ENCODE data around the gene AOAH.
"Not testable (repeated sequence)": the region's sequence is repeated elsewhere in the genome, so short reads cannot be mapped to it uniquely, and the experiment has no call there.

The AOAH gene

DNA sequence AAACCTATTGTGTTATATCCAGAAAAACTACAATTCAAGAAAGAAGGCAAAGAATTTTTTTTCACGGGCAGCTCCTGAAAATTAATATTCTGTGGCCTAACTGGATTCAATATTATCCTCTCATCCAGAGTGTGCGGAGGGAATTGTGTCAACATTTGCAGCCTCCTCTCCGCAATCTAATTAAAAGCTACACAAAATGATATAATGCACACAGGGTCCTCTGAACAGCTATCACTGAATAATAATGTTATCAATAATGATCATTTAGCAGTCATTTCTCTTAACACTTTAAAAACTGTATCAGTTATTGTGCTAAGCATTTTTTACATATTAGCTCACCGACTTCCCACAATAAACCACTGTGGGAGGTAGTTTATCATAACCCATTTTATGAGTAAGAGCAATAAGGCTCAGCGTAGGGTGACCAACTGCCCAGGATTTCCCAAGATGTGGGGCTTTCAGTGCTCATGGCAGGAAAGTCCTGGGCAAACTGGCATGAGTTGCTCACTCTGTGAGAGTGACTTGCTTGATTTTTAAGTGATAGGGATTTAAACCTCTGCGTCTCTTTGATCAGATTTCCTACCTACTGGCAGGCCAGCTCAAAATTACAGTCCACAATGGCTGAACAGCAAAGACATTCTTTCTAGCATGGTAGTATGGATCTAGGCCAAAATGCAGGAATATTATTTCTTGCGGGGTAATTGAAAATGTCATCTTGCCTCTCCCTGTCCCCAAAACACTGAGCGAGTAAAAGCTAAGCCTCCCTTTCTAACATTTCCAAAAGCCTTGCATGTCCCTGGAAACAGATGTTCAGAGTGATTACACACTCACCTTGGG lies 65.7 kb downstream of the AOAH start:
- DNase-seq (ENCODE audit: low read depth in 2 of 2, low spot score in 1 of 2): no peak

GRCh38 chr7:36657036-36657660 lies 67.1 kb downstream of the AOAH start:
- DNase-seq (ENCODE audit: low read depth in 2 of 2, low spot score in 1 of 2): no peak

GRCh38 chr7:36654436-36654835 lies 69.9 kb downstream of the AOAH start:
- no peak for DNase-seq (ENCODE audit: low read depth in 2 of 2, low spot score in 1 of 2)

GRCh38 chr7:36653663-36654355 lies 70.5 kb downstream of the AOAH start:
- no peak for DNase-seq (ENCODE audit: low read depth in 2 of 2, low spot score in 1 of 2)

DNA sequence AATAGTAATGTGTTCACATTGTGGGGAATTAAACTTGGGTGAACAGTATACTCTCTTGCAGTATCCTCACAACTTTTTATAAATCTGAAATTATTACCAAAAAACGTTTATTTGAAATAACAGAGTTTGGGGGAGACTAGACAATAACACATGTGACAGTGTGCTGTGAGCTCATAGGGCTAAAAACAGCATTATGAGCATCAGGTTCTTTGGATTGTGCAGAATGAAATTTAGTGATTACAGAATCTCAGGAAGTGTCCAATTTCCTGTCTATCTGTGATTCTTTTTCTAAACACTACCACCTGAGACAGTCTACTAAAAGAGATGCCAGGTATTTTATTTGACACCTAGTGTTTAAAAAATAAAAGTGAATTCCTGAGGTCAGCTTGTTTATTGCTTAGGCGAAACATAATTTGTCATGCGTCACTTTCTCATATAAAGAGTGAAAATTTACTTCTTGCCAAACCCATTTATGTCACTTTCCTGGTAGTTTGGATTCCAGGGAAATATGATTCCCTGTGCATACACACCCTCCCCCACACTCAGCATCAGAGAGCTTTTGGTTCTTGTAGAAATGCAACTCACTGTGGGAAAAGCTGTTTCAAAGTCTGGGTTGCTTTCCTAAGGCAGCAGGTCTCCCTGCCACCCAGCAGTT lies 71.2 kb downstream of the AOAH start:
- no peak for DNase-seq (ENCODE audit: low read depth in 2 of 2, low spot score in 1 of 2)

DNA sequence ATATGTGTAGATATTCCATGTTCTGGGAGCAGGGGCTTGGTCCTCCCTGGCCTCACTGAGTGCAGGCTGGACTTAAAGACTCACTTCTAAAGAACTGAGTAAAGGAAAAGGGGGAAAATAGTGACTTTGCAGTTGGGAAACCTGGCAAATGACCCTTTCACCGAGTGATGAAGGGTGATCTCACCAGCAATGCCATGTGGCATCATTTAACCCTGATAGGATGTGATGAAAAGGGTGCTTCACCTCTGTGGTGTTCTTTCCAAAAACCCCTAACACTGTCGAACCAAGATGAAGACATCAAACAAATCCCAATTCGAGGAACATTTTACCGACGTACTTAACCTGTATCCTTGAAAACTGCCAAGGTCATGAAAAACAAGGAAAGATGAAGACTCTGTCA lies 71.9 kb downstream of the AOAH start:
- DNase-seq (ENCODE audit: low read depth in 2 of 2, low spot score in 1 of 2): no peak

DNA sequence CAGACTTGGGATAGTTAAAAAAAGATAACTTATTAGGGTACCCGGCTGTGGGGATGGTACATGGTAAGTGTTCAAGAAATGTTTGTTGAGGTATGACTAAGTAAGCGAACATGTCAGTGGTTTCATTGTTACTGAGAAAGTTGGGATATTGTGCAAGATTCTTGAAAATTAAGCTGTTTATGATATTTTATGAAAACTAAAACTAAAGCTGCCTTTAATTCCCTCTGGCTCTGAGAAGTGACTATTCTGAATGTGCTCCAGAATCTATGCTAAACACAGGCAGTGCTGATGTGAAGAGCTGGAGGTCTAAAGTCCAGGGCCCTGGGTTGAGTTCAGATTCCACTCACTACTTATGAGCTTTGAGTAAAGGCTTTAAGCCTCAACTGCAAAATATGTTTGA lies 72.9 kb downstream of the AOAH start:
- DNase-seq (ENCODE audit: low read depth in 2 of 2, low spot score in 1 of 2): no peak

- no peak for DNase-seq (ENCODE audit: low read depth in 2 of 2, low spot score in 1 of 2)
Observed at GRCh38 chr7:36650766-36651312, 73.5 kb downstream of the AOAH start.

DNA sequence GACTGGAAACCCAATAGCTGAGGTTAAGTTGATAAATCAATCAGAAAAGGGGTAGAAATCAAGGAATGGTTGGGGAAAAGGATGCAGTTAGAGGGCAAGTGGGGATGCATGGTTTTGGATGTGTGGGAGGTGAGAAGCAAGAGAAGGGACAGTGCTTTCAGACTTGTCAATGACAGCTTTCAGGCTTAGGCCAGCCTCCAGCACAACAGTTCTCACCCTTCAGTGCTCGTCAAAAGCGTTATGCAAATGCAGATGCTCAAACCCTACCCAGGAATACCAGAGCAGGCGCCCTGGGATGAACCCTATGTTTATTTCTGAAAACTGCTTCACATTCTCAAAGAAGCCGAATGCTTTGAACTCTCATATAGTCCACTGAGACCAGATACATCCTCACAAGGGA lies 74.0 kb downstream of the AOAH start:
- no peak for DNase-seq (ENCODE audit: low read depth in 2 of 2, low spot score in 1 of 2)

GRCh38 chr7:36649319-36649718 lies 75.0 kb downstream of the AOAH start:
- not testable (repeated sequence) for DNase-seq (ENCODE audit: low read depth in 2 of 2, low spot score in 1 of 2)

- no peak for DNase-seq (ENCODE audit: low read depth in 2 of 2, low spot score in 1 of 2)
Observed at GRCh38 chr7:36648441-36648840, 75.9 kb downstream of the AOAH start.

DNA sequence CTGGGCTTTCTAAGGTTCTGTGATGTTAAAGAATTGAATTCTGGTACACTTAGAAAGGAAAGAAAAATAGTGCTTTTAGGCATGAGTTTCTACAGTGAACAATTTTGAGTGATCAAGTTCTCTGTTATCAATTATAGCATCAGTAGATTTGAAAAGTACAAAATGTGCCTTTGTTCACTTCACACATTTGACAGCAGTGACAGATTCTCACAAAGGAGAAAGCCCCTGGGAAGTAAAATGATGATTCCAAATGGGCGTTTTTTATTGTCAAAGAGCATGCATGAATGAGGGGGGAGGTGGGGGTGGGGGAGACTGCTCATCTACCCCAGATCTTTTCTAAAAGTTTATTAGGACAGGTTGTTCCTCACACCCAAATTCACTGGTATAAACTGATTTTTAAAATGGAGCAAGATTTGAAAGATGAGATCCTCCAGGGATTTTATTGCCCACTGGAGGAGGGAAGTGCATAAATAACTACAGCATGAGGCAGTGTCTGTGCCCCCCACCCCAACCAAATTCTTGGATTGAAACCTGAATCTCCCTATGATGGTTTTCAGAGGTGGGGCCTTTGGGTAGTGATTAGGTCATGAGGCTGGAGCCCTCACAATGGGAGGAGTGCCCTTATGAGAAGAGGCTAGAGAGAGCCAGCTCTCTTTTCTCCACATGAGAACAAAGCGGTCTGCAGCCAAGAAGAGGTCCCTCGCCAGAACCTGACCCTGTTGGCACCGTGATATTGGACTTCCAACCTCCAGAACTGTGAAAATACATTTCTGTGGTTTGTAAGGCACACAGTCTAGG lies 79.5 kb downstream of the AOAH start:
- no peak for DNase-seq (ENCODE audit: low read depth in 2 of 2, low spot score in 1 of 2)

DNA sequence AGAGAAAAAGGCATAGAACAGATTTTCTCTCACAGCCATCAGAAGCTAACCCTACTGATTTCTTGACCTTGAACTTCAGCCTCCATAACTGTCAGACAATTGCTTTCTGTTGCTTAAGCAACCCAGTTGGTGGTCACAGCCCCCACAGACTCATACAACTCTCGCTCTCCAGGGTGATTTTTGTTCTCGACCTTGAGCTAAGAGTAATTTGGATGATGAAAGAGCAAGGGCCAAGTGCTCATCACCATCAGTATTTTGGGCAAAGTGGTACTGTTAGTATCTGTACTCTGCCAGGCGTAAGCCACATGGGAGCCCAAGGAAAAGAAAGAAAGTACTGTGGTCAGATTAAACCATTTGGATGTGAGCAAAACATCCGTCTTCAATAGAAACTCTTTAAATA lies 81.9 kb downstream of the AOAH start:
- no peak for DNase-seq (ENCODE audit: low read depth in 2 of 2, low spot score in 1 of 2)

GRCh38 chr7:36642010-36642409 lies 82.3 kb downstream of the AOAH start:
- no peak for DNase-seq (ENCODE audit: low read depth in 2 of 2, low spot score in 1 of 2)

DNA sequence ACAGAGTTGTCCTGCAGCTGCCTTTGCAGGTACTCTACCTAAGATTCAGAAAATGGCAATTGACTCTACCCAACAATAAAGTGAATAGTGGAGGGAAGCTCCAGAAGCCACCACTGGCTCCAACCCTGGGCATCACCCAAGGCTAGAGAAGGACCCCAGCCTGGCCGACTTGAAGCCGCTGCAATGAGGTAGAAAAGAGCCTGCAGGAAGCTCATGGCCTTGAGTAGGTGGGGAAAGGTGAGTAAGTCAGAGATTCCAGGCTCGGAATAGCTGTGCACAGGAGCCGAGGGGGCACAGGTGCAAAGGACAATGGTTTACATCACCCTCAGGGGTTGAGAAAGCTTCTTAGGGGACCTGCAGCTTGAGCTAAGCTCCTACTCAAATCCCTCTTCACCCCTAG lies 83.6 kb downstream of the AOAH start:
- no peak for DNase-seq (ENCODE audit: low read depth in 2 of 2, low spot score in 1 of 2)

- peak in 1 of 2 donors; percentile 23 for DNase-seq (ENCODE audit: low read depth in 2 of 2, low spot score in 1 of 2)
Observed at GRCh38 chr7:36639826-36640225, 84.5 kb downstream of the AOAH start.

DNA sequence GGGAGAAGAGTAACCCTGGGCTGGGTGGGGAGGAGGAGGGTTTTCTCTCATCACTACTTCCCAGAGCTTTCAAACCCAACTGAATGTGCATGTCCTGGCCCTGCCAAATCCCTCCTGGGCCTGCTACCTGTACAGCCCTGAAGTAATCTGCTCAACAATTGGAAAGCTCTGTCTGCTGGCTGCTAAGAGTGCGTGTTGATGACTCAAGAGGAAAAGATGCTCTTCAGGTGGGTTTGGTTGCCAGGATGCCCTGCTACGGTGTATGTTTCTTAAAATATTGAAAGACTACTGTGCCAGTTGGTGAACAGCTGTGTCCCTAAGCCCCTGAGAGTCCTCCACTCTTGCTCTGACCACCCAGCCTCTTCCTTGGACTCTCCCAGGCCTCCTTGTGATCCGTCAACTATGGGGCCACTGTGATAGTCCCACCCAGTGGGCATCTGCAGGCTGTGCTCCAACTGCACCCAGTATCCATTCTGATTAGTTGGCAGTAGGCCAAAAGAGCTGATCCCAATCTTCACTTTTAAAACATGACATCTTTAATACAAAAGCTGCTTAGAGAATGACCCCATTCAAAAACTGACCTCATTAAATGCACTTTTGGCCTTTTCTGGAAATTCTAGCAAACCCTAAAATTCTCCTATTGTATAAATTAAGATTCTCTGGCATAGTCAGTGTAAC lies 85.6 kb downstream of the AOAH start:
- DNase-seq (ENCODE audit: low read depth in 2 of 2, low spot score in 1 of 2): no peak

DNA sequence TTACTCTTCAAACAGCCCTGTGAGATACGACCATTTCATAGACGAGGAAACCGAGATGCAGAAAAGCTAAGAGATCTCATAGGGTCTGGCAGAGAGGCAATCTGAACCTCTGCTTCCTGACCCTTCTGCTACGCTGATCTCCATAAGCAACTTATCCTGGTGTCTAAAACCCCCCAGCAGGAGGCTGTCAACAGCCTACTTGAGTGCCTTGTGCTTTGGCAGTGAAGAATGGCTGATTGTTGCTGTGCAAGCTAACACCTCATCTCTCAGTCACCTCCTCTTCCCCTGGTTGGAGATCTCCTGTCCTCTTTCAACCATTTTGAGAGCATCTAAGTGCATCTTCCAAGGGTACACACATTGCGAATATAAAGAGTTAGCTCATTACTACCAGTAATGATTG lies 86.2 kb downstream of the AOAH start:
- no peak for DNase-seq (ENCODE audit: low read depth in 2 of 2, low spot score in 1 of 2)

- no peak for DNase-seq (ENCODE audit: low read depth in 2 of 2, low spot score in 1 of 2)
Observed at GRCh38 chr7:36637417-36637816, 86.9 kb downstream of the AOAH start.

DNA sequence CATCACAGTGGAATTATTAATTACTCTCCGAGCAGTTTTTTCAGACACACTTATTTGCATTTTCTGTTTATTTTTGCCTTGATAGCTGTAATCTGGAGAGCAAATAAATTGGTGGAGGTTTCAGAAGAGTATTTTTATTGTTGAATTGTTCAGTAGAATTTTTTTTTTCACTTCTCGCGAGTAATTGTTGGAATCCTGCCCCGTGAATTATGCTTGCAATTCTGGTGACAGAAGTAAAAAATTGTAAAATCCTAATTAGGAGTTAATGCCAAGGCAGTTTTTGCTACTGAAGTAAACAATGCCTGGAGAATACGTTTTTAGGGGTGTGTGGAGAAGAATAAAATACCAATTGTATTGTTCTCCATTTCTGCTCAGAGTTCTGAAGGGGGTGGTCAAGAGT lies 88.2 kb downstream of the AOAH start:
- DNase-seq (ENCODE audit: low read depth in 2 of 2, low spot score in 1 of 2): no peak
